Breast epithelium (tissue), 3 donors: ENCODE measurements around the gene PLEKHH1.

Experiments used
- CTCF ChIP-seq, 3 donors: fragments of 450-650 bp; IDR thresholded peaks; one replicate each; pipeline ENCODE4 v1.5.1; 2016 to 2017; ENCODE audit warnings: antibody characterized with exemption in 3 of 3, mild to moderate bottlenecking in 3 of 3, moderate library complexity in 3 of 3
- POLR2A ChIP-seq: fragments of 450-650 bp; IDR thresholded peaks from one replicate; pipeline ENCODE4 v1.6.1; 2016; ENCODE audit warnings: antibody characterized with exemption, mild to moderate bottlenecking, moderate library complexity

GRCh38 chr14:67564236-67564635 lies 31.1 kb downstream of the PLEKHH1 start:
- no peak for TF ChIP-seq CTCF (IDR thresholded peaks at IDR 0.05)
- no peak for TF ChIP-seq POLR2A
